ENCODE measurements around the gene ZNF622. TPM values are rescaled to one million over a fixed set of nuclear protein-coding genes. Genes with fewer than 3 reads are reported as not detected.

Gene ZNF622
- total RNA-seq, 4 donors from 2014 or later, result 21.1 to 27.3 (median 25.5) TPM

- Histone ChIP-seq H3K27ac (no peak overlapping the region), H3K36me3 (no peaks in the 10 kb centered on the region), H3K4me3 (no peak overlapping the region), H3K9me3 (no peaks in the 10 kb centered on the region), H3K27me3 (no peaks in the 10 kb centered on the region), H3K4me1 (peaks cover 18% of the 10 kb centered on the region)
- TF ChIP-seq CTCF (IDR thresholded peaks at IDR 0.05), result no peak
- no peak for TF ChIP-seq POLR2AphosphoS5 (IDR thresholded peaks at IDR 0.05)
- TF ChIP-seq POLR2A (IDR thresholded peaks at IDR 0.05), result no peak
- TF ChIP-seq EP300 (IDR thresholded peaks at IDR 0.05), result no peak
- DNase-seq (ENCODE audit: low spot score in 2 of 2), result no peak
- WGBS, result 83% methylated on average over 4 of the region's 4 CpGs
Observed at GRCh38 chr5:16486711-16487111, 21.1 kb upstream of the ZNF622 start.

- no peak for DNase-seq (ENCODE audit: low spot score in 2 of 2)
- H3K36me3 ChIP-seq, result no peaks in the 10 kb centered on the region
- H3K4me3 ChIP-seq, result no peak overlapping the region
- no peaks in the 10 kb centered on the region for H3K9me3 ChIP-seq
- H3K4me1 ChIP-seq, result peaks cover 15% of the 10 kb centered on the region
- no peak overlapping the region for H3K27ac ChIP-seq
- TF ChIP-seq POLR2AphosphoS5 (IDR thresholded peaks at IDR 0.05) (no peak), EP300 (IDR thresholded peaks at IDR 0.05) (no peak), POLR2A (IDR thresholded peaks at IDR 0.05) (no peak), CTCF (IDR thresholded peaks at IDR 0.05) (no peak)
- H3K27me3 ChIP-seq, result no peaks in the 10 kb centered on the region
Observed at GRCh38 chr5:16485656-16486055, 20.1 kb upstream of the ZNF622 start.

- Histone ChIP-seq H3K4me1 (peaks cover 12% of the 10 kb centered on the region), H3K27ac (no peak overlapping the region), H3K36me3 (no peaks in the 10 kb centered on the region), H3K4me3 (no peak overlapping the region), H3K9me3 (no peaks in the 10 kb centered on the region), H3K27me3 (no peaks in the 10 kb centered on the region)
- no peak for DNase-seq (ENCODE audit: low spot score in 2 of 2)
- TF ChIP-seq EP300 (IDR thresholded peaks at IDR 0.05), result no peak
- TF ChIP-seq CTCF (IDR thresholded peaks at IDR 0.05), result no peak
- no peak for TF ChIP-seq POLR2A (IDR thresholded peaks at IDR 0.05)
- TF ChIP-seq POLR2AphosphoS5 (IDR thresholded peaks at IDR 0.05), result no peak
- 63% methylated on average over 1 of the region's 1 CpG for WGBS
Observed at GRCh38 chr5:16484081-16484480, 18.5 kb upstream of the ZNF622 start.

GRCh38 chr5:16483361-16483760 is 17.8 kb upstream of the ZNF622 start:
- Histone ChIP-seq H3K9me3 (no peaks in the 10 kb centered on the region), H3K36me3 (no peaks in the 10 kb centered on the region), H3K27me3 (no peaks in the 10 kb centered on the region), H3K4me1 (peaks cover 12% of the 10 kb centered on the region), H3K27ac (no peak overlapping the region), H3K4me3 (no peak overlapping the region)
- TF ChIP-seq EP300 (IDR thresholded peaks at IDR 0.05), result no peak
- TF ChIP-seq CTCF (IDR thresholded peaks at IDR 0.05), result no peak
- no peak for TF ChIP-seq POLR2A (IDR thresholded peaks at IDR 0.05)
- no peak for TF ChIP-seq POLR2AphosphoS5 (IDR thresholded peaks at IDR 0.05)
- DNase-seq (ENCODE audit: low spot score in 2 of 2), result no peak

GRCh38 chr5:16482891-16483290 is 17.3 kb upstream of the ZNF622 start:
- no peaks in the 10 kb centered on the region for H3K36me3 ChIP-seq
- H3K4me3 ChIP-seq, result no peak overlapping the region
- H3K4me1 ChIP-seq, result peaks cover 12% of the 10 kb centered on the region
- no peak overlapping the region for H3K27ac ChIP-seq
- 92% methylated on average over 2 of the region's 2 CpGs for WGBS
- no peaks in the 10 kb centered on the region for H3K9me3 ChIP-seq
- TF ChIP-seq POLR2A (IDR thresholded peaks at IDR 0.05) (no peak), POLR2AphosphoS5 (IDR thresholded peaks at IDR 0.05) (no peak), EP300 (IDR thresholded peaks at IDR 0.05) (no peak), CTCF (IDR thresholded peaks at IDR 0.05) (no peak)
- no peak for DNase-seq (ENCODE audit: low spot score in 2 of 2)
- H3K27me3 ChIP-seq, result no peaks in the 10 kb centered on the region
